ENCODE measurements around the gene RPS6KA5. TPM values are rescaled to one million over a fixed set of nuclear protein-coding genes. Genes with fewer than 3 reads are reported as not detected.
A peak's percentile ranks its signal among the peaks of the same experiment; 100 is the strongest.

The RPS6KA5 gene
- total RNA-seq, 2 experiments from 2014 or later, result 42.1 to 44.8 TPM

DNA sequence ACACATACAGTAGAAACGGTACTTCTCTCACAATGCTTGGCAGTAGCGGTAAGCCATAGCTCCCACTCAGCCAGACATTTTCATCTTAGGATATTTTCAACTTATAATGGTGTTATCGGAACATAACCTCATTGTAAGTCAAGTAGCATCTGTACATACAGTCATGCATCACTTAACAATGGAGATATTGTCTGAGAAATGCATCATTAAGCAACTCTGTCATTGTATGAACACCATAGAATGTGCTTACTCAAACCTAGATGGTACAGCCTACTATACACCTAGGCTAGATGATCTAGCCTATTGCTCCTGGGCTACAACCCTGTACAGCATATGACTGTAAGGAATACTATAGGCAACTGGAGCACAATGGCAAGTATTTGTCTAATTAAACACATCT is 40.8 kb downstream of the RPS6KA5 start:
- Mint-ChIP-seq H3K27me3 (no peaks in the 10 kb centered on the region), H3K27ac (no peak overlapping the region), H3K36me3 (ENCODE audit: low read depth) (peaks cover 48% of the 10 kb centered on the region), H3K9me3 (peaks cover 2% of the 10 kb centered on the region), H3K4me3 (no peak overlapping the region), H3K4me1 (peaks cover 65% of the 10 kb centered on the region)
- ChIA-PET POLR2A (no interaction called here), CTCF (no interaction called here)
- DNase-seq, result no peak

DNA sequence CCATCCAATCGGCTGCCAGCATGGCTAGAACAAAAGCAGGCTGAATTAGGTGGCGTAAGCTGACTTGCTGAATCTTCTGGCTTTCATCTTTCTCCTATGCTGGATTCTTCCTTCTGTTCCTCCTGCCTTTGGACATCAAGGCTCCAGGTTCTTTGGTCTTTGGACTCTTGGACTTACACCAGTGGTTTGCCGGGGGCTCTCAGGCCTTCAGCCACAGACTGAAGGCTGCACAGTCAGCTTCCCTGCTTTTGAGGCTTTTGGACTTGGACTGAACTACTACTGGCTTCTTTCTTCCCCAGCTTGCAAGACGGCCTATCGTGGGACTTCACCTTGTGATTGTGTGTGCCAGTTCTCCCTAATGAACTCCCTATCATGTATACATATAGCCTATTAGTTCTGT is 42.0 kb downstream of the RPS6KA5 start:
- ChIA-PET CTCF (no interaction called here), POLR2A (interaction anchor here (0.6 kb wide), 1 partner anchor 273 kb away, joined by 6 read pairs; no protein-coding TSS in a partner anchor)
- Mint-ChIP-seq H3K36me3 (ENCODE audit: low read depth) (peaks cover 40% of the 10 kb centered on the region), H3K4me3 (no peak overlapping the region), H3K9me3 (peaks cover 2% of the 10 kb centered on the region), H3K27me3 (no peaks in the 10 kb centered on the region), H3K27ac (no peak overlapping the region), H3K4me1 (peaks cover 56% of the 10 kb centered on the region)
- no peak for DNase-seq

DNA sequence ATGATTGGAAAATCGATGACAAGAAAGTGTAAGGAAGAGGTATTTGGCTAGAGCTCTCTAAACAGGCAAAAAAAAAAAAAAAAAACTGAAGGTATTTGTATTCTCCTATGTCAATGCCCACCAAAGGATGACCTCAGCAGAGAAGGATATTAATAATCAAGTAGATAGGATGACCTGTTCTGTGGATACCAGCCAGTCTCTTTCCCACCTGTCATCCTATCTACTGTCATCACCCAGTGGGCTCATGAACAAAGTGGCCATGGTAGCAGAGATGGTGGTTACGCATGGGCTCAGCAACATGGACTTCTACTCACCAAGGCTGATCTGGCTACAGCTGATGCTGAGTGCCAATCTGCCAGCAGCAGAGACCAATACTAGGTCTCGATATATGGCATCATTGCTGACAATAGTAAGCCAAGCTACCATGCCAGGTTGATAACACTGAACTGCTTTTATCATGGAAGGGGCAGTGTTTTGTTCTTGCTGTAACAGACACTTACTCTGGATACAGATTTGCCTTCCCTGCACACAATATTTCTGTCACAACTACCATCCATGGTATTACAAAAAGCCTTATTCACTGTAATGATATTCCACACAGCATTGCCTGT is 43.5 kb downstream of the RPS6KA5 start:
- Mint-ChIP-seq H3K36me3 (ENCODE audit: low read depth) (peaks cover 40% of the 10 kb centered on the region), H3K27me3 (no peaks in the 10 kb centered on the region), H3K4me1 (peaks cover 44% of the 10 kb centered on the region), H3K27ac (no peak overlapping the region), H3K9me3 (no peaks in the 10 kb centered on the region), H3K4me3 (no peak overlapping the region)
- ChIA-PET CTCF (no interaction called here), POLR2A (no interaction called here)
- no peak for DNase-seq

GRCh38 chr14:91015435-91015834 is 45.0 kb downstream of the RPS6KA5 start:
- Mint-ChIP-seq H3K27ac (no peak overlapping the region), H3K4me3 (no peak overlapping the region), H3K36me3 (ENCODE audit: low read depth) (peaks cover 43% of the 10 kb centered on the region), H3K4me1 (peaks cover 39% of the 10 kb centered on the region), H3K9me3 (no peaks in the 10 kb centered on the region), H3K27me3 (no peaks in the 10 kb centered on the region)
- ChIA-PET CTCF (no interaction called here), POLR2A (no interaction called here)
- DNase-seq, result no peak

GRCh38 chr14:91012045-91012444 is 48.4 kb downstream of the RPS6KA5 start:
- no peaks in the 10 kb centered on the region for H3K27me3 Mint-ChIP-seq
- peaks cover 42% of the 10 kb centered on the region for H3K4me1 Mint-ChIP-seq
- H3K9me3 Mint-ChIP-seq, result no peaks in the 10 kb centered on the region
- no peak overlapping the region for H3K4me3 Mint-ChIP-seq
- CTCF ChIA-PET, result interaction anchor here (0.5 to 1.5 kb wide), 2 partner anchors 35 to 161 kb away, joined by 3 read pairs; no protein-coding TSS in a partner anchor
- POLR2A ChIA-PET, result no interaction called here
- H3K27ac Mint-ChIP-seq, result no peak overlapping the region
- DNase-seq, result no peak
- H3K36me3 Mint-ChIP-seq (ENCODE audit: low read depth), result peaks cover 19% of the 10 kb centered on the region

GRCh38 chr14:91010153-91010533 is 50.3 kb downstream of the RPS6KA5 start:
- Mint-ChIP-seq H3K27ac (no peak overlapping the region), H3K27me3 (no peaks in the 10 kb centered on the region), H3K4me3 (no peak overlapping the region), H3K36me3 (ENCODE audit: low read depth) (peaks cover 9% of the 10 kb centered on the region), H3K9me3 (no peaks in the 10 kb centered on the region), H3K4me1 (peaks cover 43% of the 10 kb centered on the region)
- no peak for DNase-seq
- CTCF ChIA-PET, result interaction anchor here (1.0 kb wide), 1 partner anchor 18 kb away, joined by 3 read pairs; no protein-coding TSS in a partner anchor
- POLR2A ChIA-PET, result no interaction called here

DNA sequence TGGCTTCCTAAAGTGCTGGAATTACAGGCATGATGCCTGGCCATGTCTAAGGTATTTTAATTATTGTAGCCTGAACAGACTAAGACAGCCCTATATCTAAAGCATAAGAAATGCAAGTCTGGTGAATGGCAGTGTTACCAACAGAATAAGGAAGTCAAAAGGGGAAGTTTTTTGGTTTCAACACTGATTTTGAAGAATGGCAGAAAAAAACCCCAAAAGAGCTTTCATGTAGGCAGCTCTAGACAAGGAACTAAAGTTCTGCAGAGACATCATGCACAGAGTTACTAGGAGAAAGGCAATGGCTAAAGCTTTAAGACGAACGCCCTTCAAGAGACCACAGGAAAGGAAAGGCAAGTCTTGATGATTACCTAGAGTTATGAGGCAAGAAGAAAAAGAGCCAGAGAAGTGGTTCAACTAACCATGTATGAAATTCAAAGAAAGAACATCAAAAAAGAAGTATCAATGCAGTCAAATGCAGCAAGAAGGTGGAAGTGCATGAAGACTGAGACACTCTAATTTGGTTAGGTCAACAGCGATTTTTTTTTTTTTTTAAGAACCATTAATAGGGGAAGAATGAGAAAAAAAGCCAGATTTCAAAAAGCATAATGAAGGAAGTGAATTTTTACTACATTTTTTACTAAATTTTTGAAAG is 50.8 kb downstream of the RPS6KA5 start:
- peak overlapping the region; percentile 80 for H3K27ac Mint-ChIP-seq
- H3K4me1 Mint-ChIP-seq, result peaks cover 45% of the 10 kb centered on the region
- ChIA-PET CTCF (interaction anchor here (1.0 to 1.9 kb wide), 2 partner anchors 18 to 107 kb away, joined by 3 to 5 read pairs; no protein-coding TSS in a partner anchor), POLR2A (interaction anchor here (0.7 kb wide), 1 partner anchor 50 kb away, joined by 4 read pairs; no protein-coding TSS in a partner anchor)
- H3K4me3 Mint-ChIP-seq, result peak overlapping the region; percentile 14
- H3K9me3 Mint-ChIP-seq, result no peaks in the 10 kb centered on the region
- no peaks in the 10 kb centered on the region for H3K27me3 Mint-ChIP-seq
- peak; percentile 20 for DNase-seq
- H3K36me3 Mint-ChIP-seq (ENCODE audit: low read depth), result peaks cover 12% of the 10 kb centered on the region

DNA sequence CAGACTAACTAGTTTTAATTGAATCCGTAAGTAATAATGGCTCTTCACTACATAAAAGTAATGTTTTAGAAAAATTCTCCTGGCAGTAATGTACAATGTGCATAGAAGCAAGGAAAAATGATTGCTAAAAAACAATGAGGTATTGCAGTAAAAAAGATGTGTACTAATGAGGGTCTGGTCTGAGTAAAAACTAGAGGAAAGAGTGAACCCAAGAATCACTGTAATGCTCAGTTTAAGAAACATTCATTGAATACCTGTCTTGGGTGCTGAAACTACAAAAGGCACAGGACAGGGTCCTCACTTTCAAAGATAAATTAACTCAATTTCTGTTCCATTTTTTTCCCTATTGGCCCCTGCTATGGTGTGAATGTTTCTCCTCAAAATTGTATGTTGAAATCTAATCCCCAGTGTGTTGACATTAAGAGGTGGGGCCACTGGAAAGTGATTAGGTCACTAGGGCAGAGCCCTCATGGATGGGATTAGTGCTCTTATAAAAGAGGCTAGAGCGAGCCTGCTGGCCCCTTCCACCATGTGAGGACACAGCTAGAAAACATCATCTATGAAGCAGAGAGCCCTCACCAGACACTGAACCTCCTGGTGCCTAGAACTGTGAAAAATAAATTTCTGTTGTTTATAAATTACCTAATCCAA is 51.6 kb downstream of the RPS6KA5 start:
- DNase-seq, result no peak
- ChIA-PET POLR2A (interaction anchor here (0.7 kb wide), 1 partner anchor 50 kb away, joined by 4 read pairs; no protein-coding TSS in a partner anchor), CTCF (interaction anchor here (1.9 kb wide), 1 partner anchor 106 kb away, joined by 5 read pairs; no protein-coding TSS in a partner anchor)
- Mint-ChIP-seq H3K4me1 (peaks cover 48% of the 10 kb centered on the region), H3K9me3 (no peaks in the 10 kb centered on the region), H3K27ac (no peak overlapping the region), H3K4me3 (no peak overlapping the region), H3K36me3 (ENCODE audit: low read depth) (peaks cover 16% of the 10 kb centered on the region), H3K27me3 (no peaks in the 10 kb centered on the region)

DNA sequence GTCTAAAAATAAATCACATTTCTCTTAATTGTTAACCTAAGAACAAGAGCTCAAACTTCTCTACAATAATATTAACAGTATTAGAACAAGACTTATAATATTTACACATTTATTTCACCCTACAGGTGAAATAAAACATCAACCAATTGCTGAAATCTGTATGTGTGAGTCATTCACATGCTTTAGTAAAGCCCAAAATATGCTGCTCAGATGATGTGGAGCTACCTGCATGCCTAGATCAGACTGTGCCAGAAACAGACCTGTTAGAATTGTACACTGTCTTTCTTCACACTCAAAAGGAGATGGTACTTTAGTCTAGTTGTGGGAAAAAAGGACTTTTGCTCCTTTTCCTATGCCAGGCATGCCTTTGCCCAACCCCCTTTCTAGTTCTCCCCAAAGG is 54.7 kb downstream of the RPS6KA5 start:
- CTCF ChIA-PET, result no interaction called here
- no peaks in the 10 kb centered on the region for H3K27me3 Mint-ChIP-seq
- no peak overlapping the region for H3K4me3 Mint-ChIP-seq
- H3K4me1 Mint-ChIP-seq, result peaks cover 48% of the 10 kb centered on the region
- POLR2A ChIA-PET, result interaction anchor here (0.7 kb wide), 1 partner anchor 110 kb away, joined by 3 read pairs; no protein-coding TSS in a partner anchor
- H3K9me3 Mint-ChIP-seq, result no peaks in the 10 kb centered on the region
- DNase-seq, result no peak
- peaks cover 18% of the 10 kb centered on the region for H3K36me3 Mint-ChIP-seq (ENCODE audit: low read depth)
- no peak overlapping the region for H3K27ac Mint-ChIP-seq

GRCh38 chr14:91004987-91005386 is 55.5 kb downstream of the RPS6KA5 start:
- Mint-ChIP-seq H3K9me3 (no peaks in the 10 kb centered on the region), H3K4me1 (peaks cover 42% of the 10 kb centered on the region), H3K27ac (no peak overlapping the region), H3K36me3 (ENCODE audit: low read depth) (peaks cover 17% of the 10 kb centered on the region), H3K4me3 (no peak overlapping the region), H3K27me3 (no peaks in the 10 kb centered on the region)
- ChIA-PET CTCF (interaction anchor here (0.7 kb wide), 1 partner anchor 109 kb away, joined by 3 read pairs; no protein-coding TSS in a partner anchor), POLR2A (no interaction called here)
- DNase-seq, result no peak

- CTCF ChIA-PET, result interaction anchor here (0.6 to 1.6 kb wide), 3 partner anchors 8 to 74 kb away, joined by 3 to 4 read pairs (median 3); no protein-coding TSS in a partner anchor
- no peaks in the 10 kb centered on the region for H3K9me3 Mint-ChIP-seq
- peaks cover 18% of the 10 kb centered on the region for H3K4me1 Mint-ChIP-seq
- H3K27me3 Mint-ChIP-seq, result no peaks in the 10 kb centered on the region
- H3K36me3 Mint-ChIP-seq (ENCODE audit: low read depth), result peaks cover 41% of the 10 kb centered on the region
- DNase-seq, result no peak
- H3K4me3 Mint-ChIP-seq, result no peak overlapping the region
- no peak overlapping the region for H3K27ac Mint-ChIP-seq
- POLR2A ChIA-PET, result no interaction called here
These were observed 61.1 kb downstream of the RPS6KA5 start for GRCh38 chr14:90999299-90999698.

DNA sequence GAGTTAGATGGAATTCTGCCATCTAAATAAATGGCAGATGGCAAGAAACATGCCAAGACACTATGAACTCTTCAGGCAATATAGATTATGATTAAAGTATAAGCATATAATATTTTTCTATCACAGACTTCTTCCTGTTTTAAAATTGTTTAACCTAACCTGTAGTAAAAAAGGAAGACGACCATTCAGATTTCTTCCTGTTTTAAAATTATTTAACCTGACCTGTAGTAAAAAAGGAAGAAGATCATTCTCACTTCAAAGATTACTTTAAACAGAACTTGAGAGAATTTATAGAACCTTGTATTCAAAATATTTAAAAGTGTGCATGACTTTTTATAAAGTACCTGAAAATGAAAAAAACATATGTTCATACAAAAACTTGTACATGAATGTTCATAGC is 63.5 kb downstream of the RPS6KA5 start:
- Mint-ChIP-seq H3K36me3 (ENCODE audit: low read depth) (peaks cover 55% of the 10 kb centered on the region), H3K4me3 (no peak overlapping the region), H3K9me3 (peaks cover 5% of the 10 kb centered on the region), H3K27ac (no peak overlapping the region), H3K27me3 (no peaks in the 10 kb centered on the region), H3K4me1 (peaks cover 28% of the 10 kb centered on the region)
- ChIA-PET POLR2A (no interaction called here), CTCF (no interaction called here)
- no peak for DNase-seq

DNA sequence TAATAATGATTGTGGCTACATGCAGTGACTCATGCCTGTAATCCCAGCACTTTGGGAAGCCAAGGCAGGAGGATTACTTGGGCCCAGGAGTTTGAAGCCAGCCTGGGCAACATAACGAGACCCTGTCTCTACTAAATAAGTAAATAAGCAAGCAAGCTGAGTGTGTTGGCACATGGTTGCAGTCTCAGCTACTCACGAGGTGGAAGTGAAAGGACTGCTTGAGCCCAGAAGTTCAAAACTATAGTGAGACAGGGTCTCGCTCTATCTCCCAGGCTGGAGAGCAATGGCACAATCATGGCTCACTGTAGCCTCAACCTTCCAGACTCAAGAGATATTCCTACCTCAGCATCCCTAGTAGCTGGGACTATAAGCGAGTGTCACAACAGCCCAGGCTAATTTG is 64.7 kb downstream of the RPS6KA5 start:
- peaks cover 35% of the 10 kb centered on the region for H3K4me1 Mint-ChIP-seq
- H3K27me3 Mint-ChIP-seq, result no peaks in the 10 kb centered on the region
- peaks cover 5% of the 10 kb centered on the region for H3K9me3 Mint-ChIP-seq
- H3K4me3 Mint-ChIP-seq, result no peak overlapping the region
- no peak overlapping the region for H3K27ac Mint-ChIP-seq
- POLR2A ChIA-PET, result interaction anchor here (0.6 kb wide), 1 partner anchor 69 kb away, joined by 3 read pairs; no protein-coding TSS in a partner anchor
- CTCF ChIA-PET, result interaction anchor here (0.6 kb wide), 2 partner anchors 49 to 73 kb away, joined by 3 read pairs; no protein-coding TSS in a partner anchor
- DNase-seq, result no peak
- peaks cover 62% of the 10 kb centered on the region for H3K36me3 Mint-ChIP-seq (ENCODE audit: low read depth)
